ENCODE results near the gene OXTR. TPM values are rescaled to one million over a fixed set of nuclear protein-coding genes. Genes with fewer than 3 reads are reported as not detected.

The OXTR gene
- total RNA-seq, 1 experiment from 2014 or later = 0.13 TPM

- no peak for DNase-seq (ENCODE audit: low spot score)
Measured at GRCh38 chr3:8767667-8768363, 1.6 kb downstream of the OXTR start.

- no peak for DNase-seq (ENCODE audit: low spot score)
Measured at GRCh38 chr3:8767256-8767666, 2.2 kb downstream of the OXTR start.

GRCh38 chr3:8766148-8766547 lies 3.3 kb downstream of the OXTR start:
- DNase-seq (ENCODE audit: low spot score) = no peak

- no peak for DNase-seq (ENCODE audit: low spot score)
Measured at GRCh38 chr3:8765528-8765927, 3.9 kb downstream of the OXTR start.

GRCh38 chr3:8764528-8764927 lies 4.9 kb downstream of the OXTR start:
- no peak for DNase-seq (ENCODE audit: low spot score)

- DNase-seq (ENCODE audit: low spot score) = no peak
Measured at GRCh38 chr3:8762607-8763377, 6.6 kb downstream of the OXTR start.

GRCh38 chr3:8761866-8762265 lies 7.5 kb downstream of the OXTR start:
- DNase-seq (ENCODE audit: low spot score) = no peak

- no peak for DNase-seq (ENCODE audit: low spot score)
Measured at GRCh38 chr3:8760506-8760905, 8.9 kb downstream of the OXTR start.

- no peak for DNase-seq (ENCODE audit: low spot score)
Measured at GRCh38 chr3:8760091-8760490, 9.3 kb downstream of the OXTR start.

GRCh38 chr3:8759038-8759707 lies 10.2 kb downstream of the OXTR start:
- no peak for DNase-seq (ENCODE audit: low spot score)

- no peak for DNase-seq (ENCODE audit: low spot score)
Measured at GRCh38 chr3:8757551-8758518, 11.6 kb downstream of the OXTR start.

GRCh38 chr3:8756671-8757070 lies 12.7 kb downstream of the OXTR start:
- DNase-seq (ENCODE audit: low spot score) = no peak

- peak; percentile 26 for DNase-seq (ENCODE audit: low spot score)
Measured at GRCh38 chr3:8755564-8756237, 13.7 kb downstream of the OXTR start.

GRCh38 chr3:8755097-8755496 lies 14.3 kb downstream of the OXTR start:
- DNase-seq (ENCODE audit: low spot score) = no peak

- no peak for DNase-seq (ENCODE audit: low spot score)
Measured at GRCh38 chr3:8752832-8753231, 16.6 kb downstream of the OXTR start.

GRCh38 chr3:8749316-8749715 lies 20.1 kb downstream of the OXTR start:
- DNase-seq (ENCODE audit: low spot score) = no peak

- no peak for DNase-seq (ENCODE audit: low spot score)
Measured at GRCh38 chr3:8746780-8747345, 22.6 kb downstream of the OXTR start.

- no peak for DNase-seq (ENCODE audit: low spot score)
Measured at GRCh38 chr3:8745619-8746370, 23.6 kb downstream of the OXTR start.

GRCh38 chr3:8743911-8744310 lies 25.5 kb downstream of the OXTR start:
- no peak for DNase-seq (ENCODE audit: low spot score)
